LNCAP (cell line): ENCODE measurements around the gene GTF3C1.

Experiments used
- CTCF ChIP-seq: fragments of 450-650 bp; IDR thresholded peaks from 2 replicates; pipeline ENCODE4 v1.5.1; 2017; ENCODE audit warnings: mild to moderate bottlenecking

Gene GTF3C1

DNA sequence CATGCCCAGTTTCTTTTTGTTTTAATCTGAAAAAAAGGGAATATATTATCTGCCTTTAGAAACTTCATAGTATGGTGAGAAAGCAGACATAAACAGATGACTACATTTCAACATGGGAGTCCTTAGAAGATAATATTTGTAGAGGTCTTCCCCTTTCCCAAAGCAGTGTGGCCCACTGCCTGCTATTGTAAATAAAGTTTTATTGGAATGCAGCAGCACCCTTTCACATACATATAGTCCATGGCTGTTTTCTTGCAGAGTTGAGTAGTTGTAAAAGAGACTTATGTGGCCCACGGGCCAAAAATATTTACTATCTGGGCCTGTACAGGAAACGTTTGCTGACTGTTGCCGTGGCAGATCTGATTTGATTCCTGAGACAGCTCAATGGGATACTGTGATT lies 8.7 kb upstream of the GTF3C1 start:
- no peak for TF ChIP-seq CTCF

DNA sequence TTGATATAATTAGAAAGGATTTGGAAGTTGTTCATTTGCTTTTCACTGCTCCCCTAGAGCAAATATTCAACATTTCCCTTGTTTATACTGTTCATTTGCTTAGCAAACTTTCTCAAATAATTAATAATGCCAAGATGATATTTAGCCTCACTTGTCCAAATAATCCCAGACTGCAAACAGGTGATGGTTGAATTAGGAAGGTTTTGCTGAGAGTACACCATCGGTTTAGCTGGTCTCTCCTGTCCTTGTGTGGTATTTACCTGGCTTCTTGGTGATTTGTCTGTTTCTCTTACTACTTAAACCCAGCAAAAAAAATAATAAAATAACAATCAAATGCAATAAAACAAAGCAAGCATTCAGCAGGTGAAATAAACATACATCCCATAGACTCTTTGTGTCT lies 6.8 kb upstream of the GTF3C1 start:
- no peak for TF ChIP-seq CTCF

DNA sequence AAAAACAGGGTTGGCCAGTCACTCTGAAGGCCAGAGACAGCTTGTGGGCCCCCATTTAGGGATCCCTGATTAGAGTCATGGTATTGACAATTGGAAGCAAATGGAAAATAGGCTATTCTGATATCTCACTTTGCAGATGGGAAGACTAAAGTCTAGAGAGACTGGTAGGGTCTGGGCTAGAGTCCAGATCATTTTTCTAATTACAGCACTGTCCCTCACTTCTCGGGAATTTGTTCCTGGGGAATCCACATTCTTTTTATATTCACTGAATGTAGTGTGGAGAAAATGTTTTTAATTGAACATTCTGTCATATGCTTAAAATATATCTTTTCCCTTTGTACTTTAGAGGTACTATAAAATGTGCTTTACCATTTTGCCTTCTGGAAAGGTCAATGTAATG lies 1.3 kb upstream of the GTF3C1 start:
- no peak for TF ChIP-seq CTCF

DNA sequence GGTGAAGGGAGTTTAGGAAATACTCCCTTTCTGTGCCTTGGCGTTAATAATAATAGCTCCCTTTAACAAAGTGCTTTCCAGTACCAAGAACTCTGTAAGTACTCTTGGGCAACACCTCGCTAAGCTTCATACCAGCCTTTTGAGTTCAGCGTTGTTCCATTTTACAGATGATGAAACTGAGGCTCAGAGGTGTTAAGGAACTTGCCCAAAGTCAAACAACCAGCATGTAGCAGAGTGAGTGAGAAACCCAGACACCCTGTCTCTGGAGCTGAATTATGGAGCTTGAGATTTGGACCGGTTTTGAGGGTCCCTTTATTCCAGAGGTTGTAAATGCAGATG lies 838 bp upstream of the GTF3C1 start:
- no peak for TF ChIP-seq CTCF

GRCh38 chr16:27549464-27549745 lies 308 bp downstream of the GTF3C1 start:
- no peak for TF ChIP-seq CTCF

DNA sequence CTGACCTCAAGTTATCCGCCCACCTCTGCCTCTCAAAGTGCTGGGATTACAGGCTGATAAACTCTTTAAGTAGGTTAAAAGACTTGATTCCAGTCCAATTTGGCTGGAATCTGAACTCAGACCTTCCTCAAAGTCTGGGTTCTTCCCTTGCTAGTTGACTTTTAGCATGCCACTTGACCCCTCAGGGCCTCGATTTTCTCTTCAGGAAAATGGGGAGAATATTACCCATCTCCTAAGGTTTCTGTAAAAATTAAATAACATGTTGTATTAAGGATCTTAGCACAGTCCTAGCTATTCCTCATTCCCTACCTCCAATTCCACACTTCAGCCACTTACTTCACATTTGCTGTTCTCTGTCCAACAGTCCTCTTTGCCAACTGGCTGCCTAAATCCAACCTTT lies 1.9 kb downstream of the GTF3C1 start:
- TF ChIP-seq CTCF, result no peak

DNA sequence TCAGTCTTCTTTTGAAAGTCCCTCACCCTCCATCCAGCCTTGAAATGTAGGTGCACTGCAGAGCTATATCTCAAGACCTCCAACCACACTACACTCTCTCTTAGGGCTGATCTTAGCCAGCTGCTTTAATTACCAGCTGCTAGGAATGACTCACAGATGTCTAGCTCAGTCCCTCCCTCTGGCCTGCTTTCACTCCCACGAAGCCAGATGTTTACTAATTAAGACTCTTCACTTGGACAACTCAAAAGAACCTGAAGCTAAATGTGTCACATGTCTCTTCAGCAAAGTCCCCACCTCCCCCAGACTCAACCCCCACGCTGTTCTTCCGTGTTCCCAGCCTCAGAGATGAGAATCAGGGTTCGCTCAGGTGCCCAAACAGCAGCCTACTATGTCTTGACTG lies 2.6 kb downstream of the GTF3C1 start:
- no peak for TF ChIP-seq CTCF

- no peak for TF ChIP-seq CTCF
Measured at GRCh38 chr16:27544671-27545070, 5.0 kb downstream of the GTF3C1 start.
